Mesothelial cell of epicardium (in vitro differentiated cells): ENCODE results near the gene CD151. TPM values are rescaled to one million over a fixed set of nuclear protein-coding genes. Genes with fewer than 3 reads are reported as not detected.

Experiments
- DNase-seq, 2 experiments: peaks; one replicate each; pipeline ENCODE4 v3.0.0; 2021; ENCODE audit warnings: low spot score in 2 of 2; ENCODE audit not compliant: unreplicated experiment in 2 of 2
- H3K27ac Mint-ChIP-seq: 2 replicates; pipeline ENCODE4 v1.8.0; 2021; ENCODE audit warnings: mixed read lengths
- H3K27me3 Mint-ChIP-seq: 2 replicates; pipeline ENCODE4 v1.8.0; 2021; ENCODE audit warnings: low read depth, mixed read lengths
- H3K36me3 Mint-ChIP-seq: 2 replicates; pipeline ENCODE4 v1.8.0; 2021; ENCODE audit warnings: mixed read lengths
- H3K4me1 Mint-ChIP-seq: 2 replicates; pipeline ENCODE4 v1.8.0; 2021; ENCODE audit warnings: mixed read lengths
- H3K4me3 Mint-ChIP-seq: 2 replicates; pipeline ENCODE4 v1.8.0; 2021; ENCODE audit warnings: mild to moderate bottlenecking, moderate library complexity, mixed read lengths
- H3K9me3 Mint-ChIP-seq: 2 replicates; pipeline ENCODE4 v1.8.0; 2021; ENCODE audit warnings: mixed read lengths
- CTCF ChIP-seq: fragments of 200-600 bp; sonication (generic); IDR thresholded peaks from one replicate; pipeline ENCODE4 v1.5.0; 2021; ENCODE audit warnings: antibody characterized with exemption; ENCODE audit not compliant: unreplicated experiment
- total RNA-seq: library from RNA; stranded (reverse); gene quantifications from 3 replicates; pipeline ENCODE4 v1.2.1, GENCODE V29; 2021

Gene CD151
- total RNA-seq, 1 donor from 2014 or later, result 125 TPM

GRCh38 chr11:801097-801780 lies 31.5 kb upstream of the CD151 start:
- H3K27me3 Mint-ChIP-seq, result no peaks in the 10 kb centered on the region
- H3K27ac Mint-ChIP-seq, result no peak overlapping the region
- TF ChIP-seq CTCF, result no peak
- DNase-seq, result no peak
- no peak overlapping the region for H3K4me3 Mint-ChIP-seq
- no peaks in the 10 kb centered on the region for H3K36me3 Mint-ChIP-seq
- H3K4me1 Mint-ChIP-seq, result peaks cover 17% of the 10 kb centered on the region
- no peaks in the 10 kb centered on the region for H3K9me3 Mint-ChIP-seq

DNA sequence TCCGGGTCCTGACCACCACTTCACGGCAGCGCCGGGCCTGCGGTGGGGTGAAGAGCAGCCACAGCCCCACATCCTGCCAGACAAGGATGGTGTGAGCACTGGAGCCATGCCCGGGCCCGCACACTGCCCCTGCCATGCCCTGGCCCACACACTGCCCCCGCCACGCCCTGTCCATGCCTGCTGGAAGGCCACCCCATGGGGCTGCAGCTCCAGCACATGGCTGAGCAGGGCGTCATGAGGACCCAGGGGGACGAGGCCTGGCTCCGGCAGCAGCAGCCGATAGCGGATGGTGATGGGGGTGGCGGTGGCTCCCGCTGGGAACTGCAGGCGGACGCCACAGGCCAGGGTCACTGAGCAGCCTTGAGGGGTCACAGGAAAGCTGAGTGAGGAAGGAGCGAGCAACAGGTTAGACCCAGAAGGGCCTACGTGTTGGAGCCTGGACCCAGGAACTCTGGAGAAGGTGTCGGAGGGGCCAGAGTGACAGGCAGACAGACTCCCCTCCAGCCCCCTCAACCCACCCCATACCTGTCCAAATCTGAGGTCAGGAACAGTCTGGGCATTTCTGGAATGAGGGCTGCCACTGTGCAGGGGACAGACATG lies 30.6 kb upstream of the CD151 start:
- Mint-ChIP-seq H3K27ac (no peak overlapping the region), H3K27me3 (no peaks in the 10 kb centered on the region), H3K9me3 (no peaks in the 10 kb centered on the region), H3K36me3 (no peaks in the 10 kb centered on the region), H3K4me3 (no peak overlapping the region), H3K4me1 (peaks cover 10% of the 10 kb centered on the region)
- no peak for TF ChIP-seq CTCF
- no peak for DNase-seq

DNA sequence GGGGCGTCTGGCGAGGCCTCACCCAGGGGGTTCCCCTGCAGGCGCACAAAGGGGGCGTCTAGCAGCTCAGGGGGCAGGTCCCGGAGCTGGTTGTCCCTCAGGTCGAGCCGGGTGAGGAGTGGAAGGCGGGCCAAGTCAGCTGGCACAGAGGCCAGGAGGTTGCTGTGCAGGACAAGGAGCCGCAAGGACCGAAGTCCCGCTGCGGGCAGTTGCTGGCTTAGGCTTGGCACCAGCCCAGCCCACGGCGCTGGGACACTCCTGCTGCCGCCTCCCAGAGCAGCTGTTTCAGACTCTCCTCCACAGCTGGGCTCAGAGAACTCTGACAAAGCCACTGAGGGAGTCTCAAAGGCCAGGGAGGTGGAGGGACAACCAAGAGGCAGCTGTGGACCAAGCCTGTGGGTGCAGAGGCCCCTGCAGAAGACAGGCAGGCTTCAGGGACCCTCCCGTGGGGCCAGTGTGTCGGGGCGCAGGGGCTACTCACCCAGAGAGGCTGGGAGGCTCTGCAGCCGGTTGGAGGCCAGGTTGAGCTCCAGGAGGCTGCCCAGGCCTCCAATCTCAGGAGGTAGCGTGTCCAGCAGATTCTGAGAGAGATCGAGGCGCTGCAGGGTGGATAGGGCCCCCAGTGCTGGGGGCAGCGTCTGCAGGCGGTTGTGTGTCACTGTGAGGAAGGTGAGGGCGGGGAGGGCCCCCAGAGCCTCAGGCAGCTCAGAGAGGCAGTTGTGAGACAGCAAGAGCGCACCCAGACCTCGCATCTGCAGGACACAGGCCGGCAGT lies 29.9 kb upstream of the CD151 start:
- no peak for DNase-seq
- no peak overlapping the region for H3K27ac Mint-ChIP-seq
- peaks cover 12% of the 10 kb centered on the region for H3K4me1 Mint-ChIP-seq
- H3K27me3 Mint-ChIP-seq, result no peaks in the 10 kb centered on the region
- TF ChIP-seq CTCF, result no peak
- no peaks in the 10 kb centered on the region for H3K9me3 Mint-ChIP-seq
- no peaks in the 10 kb centered on the region for H3K36me3 Mint-ChIP-seq
- peak overlapping the region; percentile 42 for H3K4me3 Mint-ChIP-seq

GRCh38 chr11:803467-803742 lies 29.3 kb upstream of the CD151 start:
- no peak for TF ChIP-seq CTCF
- H3K36me3 Mint-ChIP-seq, result no peaks in the 10 kb centered on the region
- H3K9me3 Mint-ChIP-seq, result no peaks in the 10 kb centered on the region
- H3K4me3 Mint-ChIP-seq, result no peak overlapping the region
- peaks cover 14% of the 10 kb centered on the region for H3K4me1 Mint-ChIP-seq
- H3K27ac Mint-ChIP-seq, result no peak overlapping the region
- no peaks in the 10 kb centered on the region for H3K27me3 Mint-ChIP-seq
- no peak for DNase-seq

DNA sequence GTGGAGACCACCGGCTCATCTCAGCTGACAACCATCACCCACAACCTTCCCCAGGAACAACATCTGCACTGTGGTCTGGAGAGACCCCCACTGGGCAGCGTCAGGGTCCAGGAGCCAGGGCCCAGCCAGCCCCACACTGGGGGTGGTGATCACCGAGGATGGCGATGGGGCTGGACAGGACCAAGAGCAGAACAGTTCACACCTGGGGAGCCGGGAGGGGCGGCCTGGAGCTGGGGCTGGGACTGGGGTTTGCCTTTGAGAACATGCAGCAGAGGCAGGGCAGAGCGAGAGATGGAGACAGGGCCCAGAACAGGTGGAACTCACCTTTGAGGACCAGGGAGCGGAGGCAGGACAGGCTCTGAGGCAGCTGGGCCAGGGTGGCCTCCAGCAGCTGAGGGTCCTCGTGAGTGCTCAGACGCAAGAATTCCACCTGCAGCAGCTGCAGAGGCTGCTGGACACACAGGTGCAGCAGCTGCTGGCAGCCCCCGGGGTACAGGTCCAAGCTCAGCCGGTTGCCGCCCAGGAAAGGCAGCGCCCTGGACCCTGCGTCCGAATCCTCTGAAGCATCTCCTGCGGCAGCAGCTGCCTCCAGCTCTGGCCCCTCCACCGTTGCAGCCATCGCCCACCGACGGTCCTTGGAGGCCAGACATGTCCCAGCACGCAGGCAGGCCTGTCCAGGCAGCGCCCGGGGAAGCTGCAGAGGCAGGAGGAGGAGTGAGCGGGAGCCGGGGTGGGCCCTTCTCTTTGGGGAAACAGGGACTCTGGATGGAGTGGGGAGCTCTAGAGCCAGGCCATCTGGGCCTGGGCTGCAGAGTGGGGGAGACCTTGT lies 28.8 kb upstream of the CD151 start:
- Mint-ChIP-seq H3K4me3 (peak overlapping the region; percentile 76), H3K27ac (peak overlapping the region; percentile 64), H3K9me3 (no peaks in the 10 kb centered on the region), H3K27me3 (no peaks in the 10 kb centered on the region), H3K4me1 (peaks cover 20% of the 10 kb centered on the region), H3K36me3 (no peaks in the 10 kb centered on the region)
- no peak for TF ChIP-seq CTCF
- peak; percentile 69 to 81 for DNase-seq
